ENCODE results near the gene GPR62.

DNA sequence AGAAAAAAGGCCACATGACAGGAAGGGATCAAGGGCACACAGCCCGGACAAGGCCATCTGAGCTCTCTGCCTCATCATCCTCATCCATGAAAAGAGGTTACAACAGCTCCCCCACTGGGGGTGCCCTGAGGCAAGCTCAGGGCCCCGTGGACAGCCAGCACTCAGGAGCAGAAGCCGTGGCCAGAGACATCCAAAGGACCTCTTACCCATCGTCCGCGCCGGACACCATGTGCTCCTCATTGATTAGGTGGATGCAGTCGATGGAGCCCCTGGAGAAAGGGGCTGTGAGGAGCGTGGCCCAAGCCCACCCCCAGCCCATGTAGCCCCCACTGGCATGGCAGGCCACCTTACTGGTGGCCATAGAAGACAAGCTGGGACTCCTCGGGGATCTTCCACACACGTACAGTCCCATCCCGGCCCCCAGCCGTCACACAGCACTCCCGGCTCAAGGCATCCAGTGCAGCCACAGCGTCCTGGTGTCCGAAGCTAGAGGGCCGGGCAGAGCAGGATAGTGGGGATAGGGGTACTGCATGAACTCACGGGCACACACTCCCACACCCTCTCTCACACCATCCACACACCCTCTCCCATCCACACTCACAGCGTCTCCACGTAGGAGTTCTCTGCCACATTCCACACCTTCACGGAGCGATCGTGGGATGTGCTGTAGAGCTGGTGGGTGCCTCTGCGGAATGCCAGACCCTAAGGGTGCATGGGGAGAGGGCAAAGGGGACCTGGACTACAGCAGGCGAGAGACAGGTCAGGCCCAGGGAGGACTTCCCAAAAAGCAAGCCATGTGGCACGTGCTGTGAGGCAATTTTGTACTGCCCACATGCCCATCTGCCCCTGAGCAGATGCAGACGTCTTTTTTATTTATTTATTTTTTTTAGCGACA is 19.9 kb upstream of the GPR62 start:
- no peak for TF ChIP-seq CTCF (IDR thresholded peaks at IDR 0.05)
- no peak for TF ChIP-seq POLR2A (IDR thresholded peaks at IDR 0.05)
